ENCODE data around the gene ESPNL.

DNA sequence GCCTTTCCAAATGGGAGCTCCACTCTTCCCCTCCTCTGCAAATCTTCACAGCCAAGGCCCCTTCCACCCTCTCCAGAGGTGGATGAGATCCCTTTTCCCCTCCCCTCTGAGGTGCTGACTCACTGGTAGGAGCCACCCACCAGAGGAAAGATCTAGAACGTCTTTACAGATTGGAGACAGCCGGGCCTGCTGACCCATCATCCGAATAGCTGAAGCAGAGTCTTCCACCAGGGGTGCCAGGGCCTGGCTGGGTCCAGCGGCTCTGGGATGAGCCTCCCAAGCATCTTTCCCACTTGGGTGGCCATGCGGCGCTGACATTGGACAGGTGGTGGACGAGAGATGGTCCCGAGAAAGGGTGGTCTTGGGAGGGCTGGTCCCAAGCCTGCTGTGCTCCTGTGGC is 67.6 kb downstream of the ESPNL start:
- TF ChIP-seq, protein P1, sequence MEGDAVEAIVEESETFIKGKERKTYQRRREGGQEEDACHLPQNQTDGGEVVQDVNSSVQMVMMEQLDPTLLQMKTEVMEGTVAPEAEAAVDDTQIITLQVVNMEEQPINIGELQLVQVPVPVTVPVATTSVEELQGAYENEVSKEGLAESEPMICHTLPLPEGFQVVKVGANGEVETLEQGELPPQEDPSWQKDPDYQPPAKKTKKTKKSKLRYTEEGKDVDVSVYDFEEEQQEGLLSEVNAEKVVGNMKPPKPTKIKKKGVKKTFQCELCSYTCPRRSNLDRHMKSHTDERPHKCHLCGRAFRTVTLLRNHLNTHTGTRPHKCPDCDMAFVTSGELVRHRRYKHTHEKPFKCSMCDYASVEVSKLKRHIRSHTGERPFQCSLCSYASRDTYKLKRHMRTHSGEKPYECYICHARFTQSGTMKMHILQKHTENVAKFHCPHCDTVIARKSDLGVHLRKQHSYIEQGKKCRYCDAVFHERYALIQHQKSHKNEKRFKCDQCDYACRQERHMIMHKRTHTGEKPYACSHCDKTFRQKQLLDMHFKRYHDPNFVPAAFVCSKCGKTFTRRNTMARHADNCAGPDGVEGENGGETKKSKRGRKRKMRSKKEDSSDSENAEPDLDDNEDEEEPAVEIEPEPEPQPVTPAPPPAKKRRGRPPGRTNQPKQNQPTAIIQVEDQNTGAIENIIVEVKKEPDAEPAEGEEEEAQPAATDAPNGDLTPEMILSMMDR (IDR thresholded peaks at IDR 0.05 in 8 of 11, conservative IDR thresholded peaks at IDR 0.05 in 3 of 11), result no peak
- no peak for TF ChIP-seq POLR2AphosphoS5 (IDR thresholded peaks at IDR 0.05)
- TF ChIP-seq POLR2A (IDR thresholded peaks at IDR 0.05), result no peak

Measured in spleen (tissue), 7 donors.